CMK (cell line): ENCODE results near the gene RERE.
A peak's percentile ranks its signal among the peaks of the same experiment; 100 is the strongest.

Experiments used
- DNase-seq: peaks from one replicate; pipeline ENCODE4 v3.0.0-alpha.2; 2010; ENCODE audit warnings: low read depth

The RERE gene

GRCh38 chr1:8348777-8349472 lies 468.5 kb downstream of the RERE start:
- peak; percentile 64 for DNase-seq

- DNase-seq = no peak
Measured at GRCh38 chr1:8348047-8348776, 469.2 kb downstream of the RERE start.

GRCh38 chr1:8347635-8348034 lies 469.8 kb downstream of the RERE start:
- DNase-seq = no peak

GRCh38 chr1:8345621-8346415 lies 471.6 kb downstream of the RERE start:
- DNase-seq = no peak

- DNase-seq = no peak
Measured at GRCh38 chr1:8344893-8345507, 472.4 kb downstream of the RERE start.

- no peak for DNase-seq
Measured at GRCh38 chr1:8343464-8344001, 473.9 kb downstream of the RERE start.

- no peak for DNase-seq
Measured at GRCh38 chr1:8343044-8343443, 474.4 kb downstream of the RERE start.

- no peak for DNase-seq
Measured at GRCh38 chr1:8342325-8342724, 475.1 kb downstream of the RERE start.

- DNase-seq = no peak
Measured at GRCh38 chr1:8340448-8340847, 477.0 kb downstream of the RERE start.

GRCh38 chr1:8339203-8339600 lies 478.2 kb downstream of the RERE start:
- no peak for DNase-seq

- no peak for DNase-seq
Measured at GRCh38 chr1:8338526-8339202, 478.8 kb downstream of the RERE start.

- no peak for DNase-seq
Measured at GRCh38 chr1:8337776-8338525, 479.5 kb downstream of the RERE start.

GRCh38 chr1:8335246-8335645 lies 482.2 kb downstream of the RERE start:
- no peak for DNase-seq

GRCh38 chr1:8334106-8334851 lies 483.2 kb downstream of the RERE start:
- DNase-seq = no peak

- no peak for DNase-seq
Measured at GRCh38 chr1:8333246-8333987, 484.0 kb downstream of the RERE start.

- DNase-seq = no peak
Measured at GRCh38 chr1:8332806-8333205, 484.6 kb downstream of the RERE start.

- DNase-seq = no peak
Measured at GRCh38 chr1:8330271-8331125, 486.9 kb downstream of the RERE start.

GRCh38 chr1:8329858-8330257 lies 487.6 kb downstream of the RERE start:
- no peak for DNase-seq
